Measurements from ENCODE around the gene TMEM140. TPM values are rescaled to one million over a fixed set of nuclear protein-coding genes. Genes with fewer than 3 reads are reported as not detected.

Gene TMEM140
- total RNA-seq, 4 donors from 2014 or later, result 12.8 to 33.1 (median 14.3) TPM

DNA sequence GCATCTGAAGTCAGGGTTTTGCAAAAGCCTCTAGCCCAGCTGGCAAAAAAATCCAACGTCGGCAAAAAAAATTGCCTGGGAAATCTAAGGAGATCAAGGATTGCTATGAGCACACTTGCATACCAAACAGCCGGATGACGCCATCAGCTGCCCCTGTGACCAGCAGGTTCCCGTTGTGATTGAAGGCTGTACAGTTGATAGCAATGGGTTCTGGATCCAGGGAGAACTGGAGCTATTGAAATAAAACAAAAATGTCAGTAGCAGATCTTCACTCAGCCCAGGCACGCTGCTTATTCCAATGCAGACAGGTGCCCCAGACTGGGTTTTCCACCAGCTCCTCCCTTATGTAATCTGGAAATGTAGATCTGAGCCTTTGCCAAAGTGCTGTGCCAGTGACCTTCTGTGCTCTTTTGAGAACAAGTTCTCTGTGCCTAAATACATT is 41.4 kb downstream of the TMEM140 start:
- Histone ChIP-seq H3K27ac (no peak overlapping the region), H3K4me1 (no peaks in the 10 kb centered on the region), H3K9me3 (no peaks in the 10 kb centered on the region), H3K4me3 (replicated peaks in 1 of 3) (no peak overlapping the region), H3K36me3 (peaks cover 43 to 49% of the 10 kb centered on the region in 2 donors), H3K27me3 (no peaks in the 10 kb centered on the region)
- DNase-seq, result no peak
- 95 to 96% methylated on average over 6 of the region's 6 CpGs for WGBS, 2 donors
- intact Hi-C loops (cut with DNase I), result no loop called here
- no peak for TF ChIP-seq POLR2A (IDR thresholded peaks at IDR 0.05)
- TF ChIP-seq, protein P1, sequence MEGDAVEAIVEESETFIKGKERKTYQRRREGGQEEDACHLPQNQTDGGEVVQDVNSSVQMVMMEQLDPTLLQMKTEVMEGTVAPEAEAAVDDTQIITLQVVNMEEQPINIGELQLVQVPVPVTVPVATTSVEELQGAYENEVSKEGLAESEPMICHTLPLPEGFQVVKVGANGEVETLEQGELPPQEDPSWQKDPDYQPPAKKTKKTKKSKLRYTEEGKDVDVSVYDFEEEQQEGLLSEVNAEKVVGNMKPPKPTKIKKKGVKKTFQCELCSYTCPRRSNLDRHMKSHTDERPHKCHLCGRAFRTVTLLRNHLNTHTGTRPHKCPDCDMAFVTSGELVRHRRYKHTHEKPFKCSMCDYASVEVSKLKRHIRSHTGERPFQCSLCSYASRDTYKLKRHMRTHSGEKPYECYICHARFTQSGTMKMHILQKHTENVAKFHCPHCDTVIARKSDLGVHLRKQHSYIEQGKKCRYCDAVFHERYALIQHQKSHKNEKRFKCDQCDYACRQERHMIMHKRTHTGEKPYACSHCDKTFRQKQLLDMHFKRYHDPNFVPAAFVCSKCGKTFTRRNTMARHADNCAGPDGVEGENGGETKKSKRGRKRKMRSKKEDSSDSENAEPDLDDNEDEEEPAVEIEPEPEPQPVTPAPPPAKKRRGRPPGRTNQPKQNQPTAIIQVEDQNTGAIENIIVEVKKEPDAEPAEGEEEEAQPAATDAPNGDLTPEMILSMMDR (IDR thresholded peaks at IDR 0.05), result no peak

DNA sequence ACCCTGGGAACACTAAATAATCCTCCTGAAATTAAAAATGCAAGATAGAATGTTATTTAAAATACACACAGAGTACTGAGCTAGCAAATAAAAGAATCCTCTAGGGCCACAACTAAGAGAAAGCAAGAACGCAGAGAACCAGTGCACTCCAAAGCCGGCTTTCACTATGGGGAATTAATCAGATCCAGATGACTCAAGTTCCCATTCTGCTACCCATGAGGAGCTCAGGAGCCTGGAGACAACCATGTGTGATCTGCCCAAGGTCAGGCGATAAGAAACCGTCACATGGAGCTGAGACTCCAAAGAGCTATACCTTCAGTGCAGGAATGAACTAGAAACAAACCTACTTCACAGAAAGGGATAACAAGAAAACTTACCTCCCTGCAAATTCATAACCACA is 42.1 kb downstream of the TMEM140 start:
- no peak for TF ChIP-seq POLR2A (IDR thresholded peaks at IDR 0.05)
- TF ChIP-seq, protein P1 (IDR thresholded peaks at IDR 0.05), result no peak
- H3K27ac ChIP-seq, result no peak overlapping the region
- no peak for DNase-seq
- peaks cover 37 to 52% of the 10 kb centered on the region in 2 donors for H3K36me3 ChIP-seq
- no peaks in the 10 kb centered on the region for H3K9me3 ChIP-seq
- no peaks in the 10 kb centered on the region for H3K27me3 ChIP-seq
- H3K4me3 ChIP-seq (replicated peaks in 1 of 3), result no peak overlapping the region
- intact Hi-C loops (cut with DNase I), result no loop called here
- WGBS, 2 donors, result 86 to 91% methylated on average over 4 of the region's 4 CpGs
- H3K4me1 ChIP-seq, result no peaks in the 10 kb centered on the region

DNA sequence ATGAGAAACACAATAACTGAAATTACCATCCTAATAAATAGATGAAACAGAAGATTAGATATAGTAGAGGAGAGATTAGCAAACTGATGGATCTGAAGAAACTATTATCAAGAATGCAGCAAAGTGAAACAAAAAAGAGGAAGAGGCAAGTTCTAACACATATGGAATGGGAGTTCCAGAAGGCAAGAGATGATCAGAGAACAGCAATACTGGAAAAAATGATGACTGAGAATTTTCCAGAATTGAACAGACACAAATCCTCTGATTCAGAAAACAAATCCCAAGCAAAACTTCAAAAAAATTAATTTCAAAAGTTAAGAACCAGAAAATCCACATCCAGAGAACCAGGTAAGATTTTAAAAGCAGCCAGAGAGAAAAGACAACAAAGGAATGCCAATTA is 42.8 kb downstream of the TMEM140 start:
- H3K27ac ChIP-seq, result no peak overlapping the region
- DNase-seq, result no peak
- no peaks in the 10 kb centered on the region for H3K9me3 ChIP-seq
- H3K27me3 ChIP-seq, result no peaks in the 10 kb centered on the region
- TF ChIP-seq, protein P1 (IDR thresholded peaks at IDR 0.05), result no peak
- TF ChIP-seq POLR2A (IDR thresholded peaks at IDR 0.05), result no peak
- intact Hi-C loops (cut with DNase I), result no loop called here
- H3K36me3 ChIP-seq, result peaks cover 29 to 46% of the 10 kb centered on the region in 2 donors
- H3K4me1 ChIP-seq, result no peaks in the 10 kb centered on the region
- H3K4me3 ChIP-seq (replicated peaks in 1 of 3), result no peak overlapping the region

DNA sequence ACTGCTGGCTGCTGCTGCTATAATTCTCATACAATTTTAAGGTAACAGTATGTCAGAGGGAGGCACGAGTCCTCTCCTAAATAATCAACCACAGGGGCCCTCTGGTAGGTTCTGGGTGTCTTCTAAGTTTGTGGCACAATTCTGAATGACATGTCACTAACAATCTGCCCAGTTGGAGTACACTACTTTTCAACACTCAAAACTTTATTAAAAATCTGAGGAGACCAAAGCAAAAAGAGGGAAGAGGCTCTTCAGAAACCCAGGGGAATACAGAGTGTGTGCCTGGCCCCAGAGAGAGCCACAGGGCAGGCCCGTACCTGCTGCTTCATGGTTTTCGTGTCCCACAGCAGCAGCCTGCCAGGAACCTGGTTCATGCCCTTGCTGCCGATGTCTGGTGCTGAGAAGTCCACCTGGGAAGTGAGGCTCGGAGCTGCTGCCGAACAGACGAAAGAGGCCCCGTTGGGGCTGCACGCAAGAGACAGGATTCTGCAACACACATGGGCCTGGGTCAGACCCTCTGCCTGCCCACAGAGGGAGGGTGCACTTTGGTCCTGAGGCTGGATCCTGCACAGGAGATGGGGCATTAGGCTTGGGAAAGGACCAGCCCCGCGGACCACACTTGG is 45.2 kb downstream of the TMEM140 start:
- Histone ChIP-seq H3K27me3 (no peaks in the 10 kb centered on the region), H3K27ac (no peak overlapping the region), H3K9me3 (no peaks in the 10 kb centered on the region), H3K36me3 (peaks cover 32 to 48% of the 10 kb centered on the region in 2 donors), H3K4me3 (replicated peaks in 1 of 3) (no peak overlapping the region), H3K4me1 (no peaks in the 10 kb centered on the region)
- no peak for TF ChIP-seq POLR2A (IDR thresholded peaks at IDR 0.05)
- TF ChIP-seq, protein P1 (IDR thresholded peaks at IDR 0.05), result no peak
- 86 to 97% methylated on average over 11 of the region's 11 CpGs for WGBS, 2 donors
- intact Hi-C loops (cut with DNase I), result no loop called here
- no peak for DNase-seq

DNA sequence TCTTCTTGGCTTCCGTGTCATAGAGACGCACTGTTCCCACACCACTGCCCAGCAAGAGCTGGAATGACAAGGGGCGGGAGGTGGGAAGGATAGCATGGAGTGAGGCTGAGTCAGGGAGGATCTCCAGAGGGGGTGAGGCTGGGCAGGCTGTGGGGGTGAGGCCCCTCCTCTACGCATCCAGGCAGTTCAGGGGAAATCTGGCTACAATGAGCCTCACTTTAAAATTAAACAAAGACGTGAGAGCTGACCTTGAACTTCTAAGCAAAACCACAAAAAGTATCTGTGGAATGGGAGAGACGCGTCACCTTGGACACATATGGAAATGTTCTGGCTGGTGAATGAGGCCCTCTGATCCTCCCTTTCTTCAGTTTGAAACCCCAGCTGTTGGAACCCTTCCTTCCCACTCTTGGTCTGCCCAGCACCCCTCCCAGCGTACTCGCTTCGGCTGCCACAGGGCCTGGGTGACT is 45.8 kb downstream of the TMEM140 start:
- no peak for TF ChIP-seq POLR2A (IDR thresholded peaks at IDR 0.05)
- TF ChIP-seq, protein P1 (IDR thresholded peaks at IDR 0.05), result no peak
- H3K9me3 ChIP-seq, result no peaks in the 10 kb centered on the region
- H3K36me3 ChIP-seq, result peaks cover 28 to 42% of the 10 kb centered on the region in 2 donors
- whole genome bisulfite sequencing, 2 donors, result 94 to 95% methylated on average over 10 of the region's 10 CpGs
- no peak for DNase-seq
- intact Hi-C loops (cut with DNase I), result no loop called here
- H3K4me1 ChIP-seq, result no peaks in the 10 kb centered on the region
- H3K27ac ChIP-seq, result no peak overlapping the region
- no peaks in the 10 kb centered on the region for H3K27me3 ChIP-seq
- H3K4me3 ChIP-seq (replicated peaks in 1 of 3), result no peak overlapping the region
